IPS-18c (cell line): ENCODE data around the gene RICTOR.

Experiments used
- H3K4me3 ChIP-seq: 2 replicates; pipeline ENCODE4 v1.7.0; 2013; ENCODE audit warnings: low read depth, mild to moderate bottlenecking, low read length, moderate library complexity; ENCODE audit not compliant: insufficient read depth
- H3K9me3 ChIP-seq: one replicate; pipeline ENCODE4 v1.6.1; 2013; ENCODE audit warnings: mild to moderate bottlenecking, low read length, moderate library complexity; ENCODE audit not compliant: control insufficient read depth, insufficient read depth

Gene RICTOR

GRCh38 chr5:39100851-39101396 lies 26.7 kb upstream of the RICTOR start:
- Histone ChIP-seq H3K4me3 (no peak overlapping the region), H3K9me3 (peaks cover 2% of the 10 kb centered on the region)

- Histone ChIP-seq H3K9me3 (peaks cover 2% of the 10 kb centered on the region), H3K4me3 (no peak overlapping the region)
Measured at GRCh38 chr5:39100301-39100850, 26.2 kb upstream of the RICTOR start.

GRCh38 chr5:39099831-39100230 lies 25.6 kb upstream of the RICTOR start:
- no peaks in the 10 kb centered on the region for H3K9me3 ChIP-seq
- H3K4me3 ChIP-seq: no peak overlapping the region

GRCh38 chr5:39093352-39093751 lies 19.2 kb upstream of the RICTOR start:
- Histone ChIP-seq H3K4me3 (no peak overlapping the region), H3K9me3 (no peaks in the 10 kb centered on the region)

- no peak overlapping the region for H3K4me3 ChIP-seq
- no peaks in the 10 kb centered on the region for H3K9me3 ChIP-seq
Measured at GRCh38 chr5:39092581-39093351, 18.6 kb upstream of the RICTOR start.

- Histone ChIP-seq H3K9me3 (no peaks in the 10 kb centered on the region), H3K4me3 (no peak overlapping the region)
Measured at GRCh38 chr5:39091940-39092580, 17.9 kb upstream of the RICTOR start.

- no peak overlapping the region for H3K4me3 ChIP-seq
- H3K9me3 ChIP-seq: no peaks in the 10 kb centered on the region
Measured at GRCh38 chr5:39083968-39084367, 9.8 kb upstream of the RICTOR start.

GRCh38 chr5:39082995-39083394 lies 8.8 kb upstream of the RICTOR start:
- no peak overlapping the region for H3K4me3 ChIP-seq
- H3K9me3 ChIP-seq: no peaks in the 10 kb centered on the region

GRCh38 chr5:39080597-39081204 lies 6.5 kb upstream of the RICTOR start:
- Histone ChIP-seq H3K9me3 (no peaks in the 10 kb centered on the region), H3K4me3 (no peak overlapping the region)

- Histone ChIP-seq H3K9me3 (no peaks in the 10 kb centered on the region), H3K4me3 (no peak overlapping the region)
Measured at GRCh38 chr5:39080168-39080567, 6.0 kb upstream of the RICTOR start.

GRCh38 chr5:39079147-39079546 lies 4.9 kb upstream of the RICTOR start:
- Histone ChIP-seq H3K4me3 (no peak overlapping the region), H3K9me3 (no peaks in the 10 kb centered on the region)

- Histone ChIP-seq H3K4me3 (no peak overlapping the region), H3K9me3 (no peaks in the 10 kb centered on the region)
Measured at GRCh38 chr5:39076757-39077728, 2.8 kb upstream of the RICTOR start.

- no peak overlapping the region for H3K4me3 ChIP-seq
- no peaks in the 10 kb centered on the region for H3K9me3 ChIP-seq
Measured at GRCh38 chr5:39076101-39076756, 2.0 kb upstream of the RICTOR start.

- H3K9me3 ChIP-seq: no peaks in the 10 kb centered on the region
- peak overlapping the region; percentile 94 for H3K4me3 ChIP-seq
Measured at GRCh38 chr5:39073767-39074016, 507 bp downstream of the RICTOR start.

GRCh38 chr5:39072925-39073766 lies 1.1 kb downstream of the RICTOR start:
- H3K9me3 ChIP-seq: no peaks in the 10 kb centered on the region
- peak overlapping the region; percentile 94 for H3K4me3 ChIP-seq

GRCh38 chr5:39068099-39068498 lies 6.1 kb downstream of the RICTOR start:
- Histone ChIP-seq H3K4me3 (no peak overlapping the region), H3K9me3 (peaks cover 6% of the 10 kb centered on the region)
